Body of pancreas (tissue), 4 donors: ENCODE data around the gene PKNOX2. TPM values are rescaled to one million over a fixed set of nuclear protein-coding genes. Genes with fewer than 3 reads are reported as not detected.

ENCODE experiments used
- ATAC-seq: fragments of 150-250 bp; one replicate; pipeline ENCODE4 v1.9.1; 2016
- DNase-seq, 4 donors: peaks; one replicate each; pipeline ENCODE4 v3.0.0-alpha.2; 2019
- H3K27ac ChIP-seq, 4 donors: fragments of 200-600 bp; sonication (generic); 1 replicate in 3 of 4; 2 replicates in 1 of 4; pipeline versions ENCODE4 v1.5.1 to v1.6.1; 2016 to 2019; ENCODE audit warnings: mild to moderate bottlenecking in 1 of 4, mixed read lengths in 1 of 4, moderate library complexity in 1 of 4
- H3K27me3 ChIP-seq, 2 donors: fragments of 200-600 bp; sonication (generic); one replicate each; pipeline ENCODE4 v1.6.0; 2016; ENCODE audit warnings: mild to moderate bottlenecking in 1 of 2
- H3K36me3 ChIP-seq, 2 donors: fragments of 200-600 bp; sonication (generic); replicated peaks in 1 of 2; 2 replicates each; pipeline ENCODE4 v1.5.1; 2016; ENCODE audit warnings: low read depth in 2 of 2; ENCODE audit not compliant: insufficient read depth in 1 of 2
- H3K4me1 ChIP-seq: fragments of 200-600 bp; sonication (generic); one replicate; pipeline ENCODE4 v1.6.0; 2016
- H3K4me3 ChIP-seq, 2 donors: fragments of 200-600 bp; sonication (generic); 1 replicate in 1 of 2; 2 replicates in 1 of 2; pipeline ENCODE4 v1.5.1; 2016 to 2019
- H3K9me3 ChIP-seq, 3 donors: fragments of 200-600 bp; sonication (generic); 1 replicate in 2 of 3; 2 replicates in 1 of 3; pipeline ENCODE4 v1.5.1; 2016
- POLR2A ChIP-seq, 3 donors: fragments of 450-650 bp; IDR thresholded peaks; one replicate each; pipeline ENCODE4 v1.6.1; 2016; ENCODE audit warnings: antibody characterized with exemption in 3 of 3, mild to moderate bottlenecking in 2 of 3
- WGBS, 2 donors: methylation state at CpG; one replicate each; pipeline ENCODE4 v1.1.5; 2017; 5-methylcytosine and 5-hydroxymethylcytosine counted together
- intact Hi-C: fragments of 100-400 bp; cut with DNase I; formaldehyde crosslinking; loops from one replicate; pipeline ENCODE4 v1.15.1; 2023
- total RNA-seq, 2 donors: library from RNA; depleted of rRNA; stranded (reverse); fragments of >200 nt; gene quantifications; one replicate each; pipeline ENCODE4 v1.1.0, GENCODE V29; 2016
- TF ChIP-seq, protein P1 (sequence below), 7 experiments: fragments of 450-650 bp in 4 of 7; fragments of 200-600 bp in 3 of 7; sonication (generic) in 3 of 7; IDR thresholded peaks; one replicate each; pipeline ENCODE4 v1.5.1; 2016 to 2019; ENCODE audit warnings: antibody characterized with exemption in 7 of 7

The PKNOX2 gene
- total RNA-seq, 2 donors from 2014 or later: 4.2 to 4.9 TPM

DNA sequence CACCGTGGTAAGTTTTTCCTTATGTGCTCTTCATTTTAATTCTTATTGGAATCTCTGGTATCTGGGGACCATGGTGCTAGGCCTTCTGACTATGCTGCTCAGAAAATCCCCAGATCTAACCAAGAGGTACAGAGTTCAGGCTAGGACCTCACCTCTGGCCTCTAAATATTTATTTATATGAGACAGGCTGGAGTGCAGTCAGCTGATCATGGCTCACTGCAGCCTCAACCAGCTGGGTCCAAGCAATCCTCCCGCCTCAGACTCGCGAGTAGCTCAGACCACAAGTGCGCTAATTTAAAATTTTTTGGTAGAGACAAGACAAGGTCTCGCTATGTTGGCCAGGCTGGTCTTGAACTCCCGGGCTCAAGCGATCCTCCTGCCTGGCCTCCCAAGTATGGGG, 38.4 kb downstream of the PKNOX2 start:
- Histone ChIP-seq H3K27me3 (no peaks in the 10 kb centered on the region), H3K36me3 (no peaks in the 10 kb centered on the region), H3K9me3 (no peaks in the 10 kb centered on the region), H3K27ac (peak overlapping the region in 2 of 4 donors; percentile 8 to 90), H3K4me3 (no peak overlapping the region), H3K4me1 (peaks cover 39% of the 10 kb centered on the region)
- DNase-seq (no peak), ATAC-seq (no peak)
- no peak for TF ChIP-seq POLR2A (IDR thresholded peaks at IDR 0.05)
- TF ChIP-seq, protein P1, sequence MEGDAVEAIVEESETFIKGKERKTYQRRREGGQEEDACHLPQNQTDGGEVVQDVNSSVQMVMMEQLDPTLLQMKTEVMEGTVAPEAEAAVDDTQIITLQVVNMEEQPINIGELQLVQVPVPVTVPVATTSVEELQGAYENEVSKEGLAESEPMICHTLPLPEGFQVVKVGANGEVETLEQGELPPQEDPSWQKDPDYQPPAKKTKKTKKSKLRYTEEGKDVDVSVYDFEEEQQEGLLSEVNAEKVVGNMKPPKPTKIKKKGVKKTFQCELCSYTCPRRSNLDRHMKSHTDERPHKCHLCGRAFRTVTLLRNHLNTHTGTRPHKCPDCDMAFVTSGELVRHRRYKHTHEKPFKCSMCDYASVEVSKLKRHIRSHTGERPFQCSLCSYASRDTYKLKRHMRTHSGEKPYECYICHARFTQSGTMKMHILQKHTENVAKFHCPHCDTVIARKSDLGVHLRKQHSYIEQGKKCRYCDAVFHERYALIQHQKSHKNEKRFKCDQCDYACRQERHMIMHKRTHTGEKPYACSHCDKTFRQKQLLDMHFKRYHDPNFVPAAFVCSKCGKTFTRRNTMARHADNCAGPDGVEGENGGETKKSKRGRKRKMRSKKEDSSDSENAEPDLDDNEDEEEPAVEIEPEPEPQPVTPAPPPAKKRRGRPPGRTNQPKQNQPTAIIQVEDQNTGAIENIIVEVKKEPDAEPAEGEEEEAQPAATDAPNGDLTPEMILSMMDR (IDR thresholded peaks at IDR 0.05): no peak
- intact Hi-C loops: no loop called here
- WGBS, 2 donors: 88 to 92% methylated on average over 8 of the region's 8 CpGs

GRCh38 chr11:125207866-125208425, 43.4 kb downstream of the PKNOX2 start:
- no peak for DNase-seq
- 0 to 42% methylated on average over 1 of the region's 1 CpG for WGBS, 2 donors
- peaks cover 13% of the 10 kb centered on the region for H3K4me1 ChIP-seq

GRCh38 chr11:125210066-125210465, 45.5 kb downstream of the PKNOX2 start:
- intact Hi-C loops: no loop called here
- H3K27ac ChIP-seq: no peak overlapping the region
- WGBS, 2 donors: 67 to 68% methylated on average over 2 to 3 of the region's 3 CpGs

More at GRCh38 chr11:125207866-125208425, 43.4 kb downstream of the PKNOX2 start:
- intact Hi-C loops: no loop called here
- H3K36me3 ChIP-seq: no peaks in the 10 kb centered on the region
- TF ChIP-seq POLR2A (IDR thresholded peaks at IDR 0.05): no peak
- TF ChIP-seq, protein P1 (IDR thresholded peaks at IDR 0.05): no peak
- no peaks in the 10 kb centered on the region for H3K27me3 ChIP-seq
- H3K4me3 ChIP-seq: no peak overlapping the region
- ATAC-seq: no peak
- no peaks in the 10 kb centered on the region for H3K9me3 ChIP-seq
- H3K27ac ChIP-seq: no peak overlapping the region

GRCh38 chr11:125211191-125211947, 46.8 kb downstream of the PKNOX2 start:
- Histone ChIP-seq H3K27me3 (no peaks in the 10 kb centered on the region), H3K27ac (no peak overlapping the region), H3K36me3 (no peaks in the 10 kb centered on the region), H3K9me3 (no peaks in the 10 kb centered on the region), H3K4me3 (no peak overlapping the region), H3K4me1 (peaks cover 9% of the 10 kb centered on the region)
- TF ChIP-seq, protein P1 (IDR thresholded peaks at IDR 0.05): no peak
- no peak for TF ChIP-seq POLR2A (IDR thresholded peaks at IDR 0.05)
- 43 to 58% methylated on average over 5 of the region's 5 CpGs for WGBS, 2 donors
- ATAC-seq (no peak), DNase-seq (no peak)
- intact Hi-C loops: no loop called here

More at GRCh38 chr11:125210066-125210465, 45.5 kb downstream of the PKNOX2 start:
- peaks cover 4% of the 10 kb centered on the region for H3K4me1 ChIP-seq
- TF ChIP-seq, protein P1 (IDR thresholded peaks at IDR 0.05): no peak
- TF ChIP-seq POLR2A (IDR thresholded peaks at IDR 0.05): no peak
- no peaks in the 10 kb centered on the region for H3K9me3 ChIP-seq
- DNase-seq: no peak
- ATAC-seq: no peak
- no peak overlapping the region for H3K4me3 ChIP-seq
- H3K27me3 ChIP-seq: no peaks in the 10 kb centered on the region
- H3K36me3 ChIP-seq: no peaks in the 10 kb centered on the region
